Measurements from ENCODE around the gene DOP1A. TPM values are rescaled to one million over a fixed set of nuclear protein-coding genes. Genes with fewer than 3 reads are reported as not detected.

DOP1A gene
- total RNA-seq, 2 donors from 2014 or later: 25.9 to 26.7 TPM

GRCh38 chr6:83199173-83199862, 131.8 kb downstream of the DOP1A start:
- ATAC-seq (peak; percentile 39), DNase-seq (no peak)
- Histone ChIP-seq H3K4me1 (peaks cover 10% of the 10 kb centered on the region), H3K4me3 (no peak overlapping the region), H3K9me3 (no peaks in the 10 kb centered on the region), H3K27me3 (no peaks in the 10 kb centered on the region), H3K27ac (peak overlapping the region in 2 of 4 donors; percentile 30 to 37), H3K36me3 (replicated peaks in 1 of 2; ENCODE audit: insufficient read depth in 1 of 2, low read depth in 2 of 2) (no peaks in the 10 kb centered on the region)
- intact Hi-C loops (cut with DNase I): no loop called here
- no peak for TF ChIP-seq POLR2A (IDR thresholded peaks at IDR 0.05)
- TF ChIP-seq, protein P1, sequence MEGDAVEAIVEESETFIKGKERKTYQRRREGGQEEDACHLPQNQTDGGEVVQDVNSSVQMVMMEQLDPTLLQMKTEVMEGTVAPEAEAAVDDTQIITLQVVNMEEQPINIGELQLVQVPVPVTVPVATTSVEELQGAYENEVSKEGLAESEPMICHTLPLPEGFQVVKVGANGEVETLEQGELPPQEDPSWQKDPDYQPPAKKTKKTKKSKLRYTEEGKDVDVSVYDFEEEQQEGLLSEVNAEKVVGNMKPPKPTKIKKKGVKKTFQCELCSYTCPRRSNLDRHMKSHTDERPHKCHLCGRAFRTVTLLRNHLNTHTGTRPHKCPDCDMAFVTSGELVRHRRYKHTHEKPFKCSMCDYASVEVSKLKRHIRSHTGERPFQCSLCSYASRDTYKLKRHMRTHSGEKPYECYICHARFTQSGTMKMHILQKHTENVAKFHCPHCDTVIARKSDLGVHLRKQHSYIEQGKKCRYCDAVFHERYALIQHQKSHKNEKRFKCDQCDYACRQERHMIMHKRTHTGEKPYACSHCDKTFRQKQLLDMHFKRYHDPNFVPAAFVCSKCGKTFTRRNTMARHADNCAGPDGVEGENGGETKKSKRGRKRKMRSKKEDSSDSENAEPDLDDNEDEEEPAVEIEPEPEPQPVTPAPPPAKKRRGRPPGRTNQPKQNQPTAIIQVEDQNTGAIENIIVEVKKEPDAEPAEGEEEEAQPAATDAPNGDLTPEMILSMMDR (IDR thresholded peaks at IDR 0.05): no peak
- WGBS, 2 donors: 75 to 81% methylated on average over 5 of the region's 5 CpGs

GRCh38 chr6:83199863-83200225, 132.4 kb downstream of the DOP1A start:
- no peaks in the 10 kb centered on the region for H3K27me3 ChIP-seq
- ATAC-seq: peak; percentile 84
- no peak overlapping the region for H3K4me3 ChIP-seq
- no peaks in the 10 kb centered on the region for H3K9me3 ChIP-seq
- peak overlapping the region in 2 of 4 donors; percentile 30 to 37 for H3K27ac ChIP-seq
- peak in 1 of 4 donors; percentile 34 for DNase-seq
- WGBS, 2 donors: 52 to 58% methylated on average over 2 of the region's 2 CpGs
- intact Hi-C loops (cut with DNase I): no loop called here
- TF ChIP-seq POLR2A (IDR thresholded peaks at IDR 0.05): no peak
- TF ChIP-seq, protein P1 (IDR thresholded peaks at IDR 0.05): no peak
- no peaks in the 10 kb centered on the region for H3K36me3 ChIP-seq (replicated peaks in 1 of 2; ENCODE audit: insufficient read depth in 1 of 2, low read depth in 2 of 2)
- peaks cover 4% of the 10 kb centered on the region for H3K4me1 ChIP-seq

DNA sequence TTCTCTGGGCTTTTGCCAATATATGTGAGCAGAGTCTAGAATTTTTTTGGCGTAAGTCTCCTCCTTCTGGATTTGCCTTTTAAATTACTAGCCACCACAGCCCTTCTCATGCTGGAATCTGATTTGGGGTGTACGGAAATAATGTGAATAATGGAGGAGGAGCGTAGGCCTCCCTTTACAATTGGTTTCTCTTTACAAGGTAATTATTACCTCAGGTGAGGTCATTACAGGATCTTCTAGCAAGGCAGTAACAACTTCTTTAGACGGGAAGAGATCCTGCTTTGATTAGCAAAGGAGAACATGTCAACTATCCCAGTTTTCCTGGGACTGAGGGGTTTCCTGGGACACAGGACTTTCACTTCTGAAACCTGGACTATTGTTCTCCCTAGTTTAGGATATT, 134.6 kb downstream of the DOP1A start:
- no peak overlapping the region for H3K27ac ChIP-seq
- no peaks in the 10 kb centered on the region for H3K9me3 ChIP-seq
- no peaks in the 10 kb centered on the region for H3K36me3 ChIP-seq (replicated peaks in 1 of 2; ENCODE audit: insufficient read depth in 1 of 2, low read depth in 2 of 2)
- no peak for TF ChIP-seq POLR2A (IDR thresholded peaks at IDR 0.05)
- TF ChIP-seq, protein P1 (IDR thresholded peaks at IDR 0.05): no peak
- no peak overlapping the region for H3K4me3 ChIP-seq
- intact Hi-C loops (cut with DNase I): no loop called here
- no peak for DNase-seq
- 66 to 78% methylated on average over 4 of the region's 4 CpGs for WGBS, 2 donors
- no peaks in the 10 kb centered on the region for H3K4me1 ChIP-seq
- no peak for ATAC-seq
- no peaks in the 10 kb centered on the region for H3K27me3 ChIP-seq

DNA sequence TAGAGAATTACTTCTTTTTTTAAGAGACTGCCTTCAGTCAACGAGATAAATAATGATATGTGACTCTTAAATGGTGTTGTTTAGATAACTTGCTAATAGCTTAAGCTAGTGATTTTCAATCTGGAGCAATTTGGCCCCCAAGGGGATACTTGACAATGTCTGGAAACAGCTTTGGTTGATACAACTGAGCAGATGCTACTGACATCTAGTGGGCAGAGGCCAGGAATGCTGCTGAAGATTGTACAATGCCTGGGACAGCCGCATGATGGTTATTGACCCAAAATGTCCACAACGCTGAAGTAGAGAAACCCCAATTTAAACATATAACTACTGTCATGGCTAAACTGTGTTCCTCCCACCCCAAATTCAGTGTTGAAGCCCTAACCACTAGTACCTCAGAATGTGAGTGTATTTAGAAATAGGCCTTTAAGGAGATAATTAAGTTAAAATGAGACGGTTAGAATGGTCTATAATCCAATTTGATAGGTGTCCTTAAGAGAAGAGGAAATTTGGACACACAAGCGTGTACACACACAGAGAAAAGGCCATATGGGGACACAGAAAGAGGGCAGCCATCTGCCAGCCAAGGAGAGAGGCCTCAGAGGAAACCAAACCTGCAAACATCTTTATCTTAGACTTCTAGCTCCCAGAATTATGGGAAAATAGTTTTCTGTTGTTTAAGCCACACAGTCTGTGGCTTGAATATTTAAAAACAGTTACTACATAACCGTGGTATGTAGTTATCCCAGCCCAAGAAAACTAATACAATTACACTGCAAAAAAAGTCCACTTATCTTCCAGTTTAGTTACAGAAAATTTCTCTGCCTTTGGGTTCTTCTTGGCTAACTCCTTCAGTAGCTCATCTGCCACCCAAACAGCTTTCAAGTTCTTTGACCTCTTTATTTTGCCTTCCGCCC, 147.9 kb downstream of the DOP1A start:
- ATAC-seq: peak; percentile 89
- 27% methylated on average over 7 of the region's 7 CpGs for WGBS, 2 donors
- H3K4me3 ChIP-seq: no peak overlapping the region
- peak; percentile 61 to 75 (median 67) for DNase-seq
- intact Hi-C loops (cut with DNase I): no loop called here
- H3K9me3 ChIP-seq: no peaks in the 10 kb centered on the region
- TF ChIP-seq, protein P1 (IDR thresholded peaks at IDR 0.05): peak; percentile 50 to 76 (median 71)
- no peak for TF ChIP-seq POLR2A (IDR thresholded peaks at IDR 0.05)
- H3K27me3 ChIP-seq: no peaks in the 10 kb centered on the region
- H3K36me3 ChIP-seq (replicated peaks in 1 of 2; ENCODE audit: insufficient read depth in 1 of 2, low read depth in 2 of 2): no peaks in the 10 kb centered on the region
- no peak overlapping the region for H3K27ac ChIP-seq
- no peaks in the 10 kb centered on the region for H3K4me1 ChIP-seq

All from body of pancreas (tissue), 4 donors.